ENCODE measurements around the gene WBP1L.
"Not testable (repeated sequence)": the region's sequence is repeated elsewhere in the genome, so short reads cannot be mapped to it uniquely, and the experiment has no call there.

Gene WBP1L

DNA sequence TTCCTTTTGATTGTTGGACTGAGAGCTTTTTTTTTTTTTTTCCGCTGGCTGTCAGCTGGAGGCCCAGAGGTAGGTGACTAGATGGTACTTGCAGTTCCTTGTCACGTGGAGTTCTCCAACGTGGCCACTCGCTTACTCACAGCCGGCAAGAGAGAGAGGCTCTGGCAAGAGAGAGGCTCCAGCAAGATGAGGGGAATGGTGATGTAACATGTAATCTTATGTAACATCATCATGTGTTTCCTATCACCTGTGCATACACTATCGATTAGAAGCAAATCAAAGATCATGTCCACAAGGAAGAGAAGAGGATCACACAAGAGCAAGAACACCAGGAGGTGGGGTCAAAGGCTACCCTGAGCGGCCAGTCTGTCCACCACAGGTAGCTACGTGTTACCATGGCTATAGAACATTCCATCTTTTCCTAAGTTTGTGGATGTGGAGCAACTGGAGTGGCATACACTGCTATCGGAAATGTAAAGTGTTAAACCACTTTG is 106.3 kb downstream of the WBP1L start:
- DNase-seq: no peak

GRCh38 chr10:102853237-102853636 is 109.5 kb downstream of the WBP1L start:
- not testable (repeated sequence) for DNase-seq

- not testable (repeated sequence) for DNase-seq
These were observed 112.1 kb downstream of the WBP1L start for GRCh38 chr10:102855731-102856436.

DNA sequence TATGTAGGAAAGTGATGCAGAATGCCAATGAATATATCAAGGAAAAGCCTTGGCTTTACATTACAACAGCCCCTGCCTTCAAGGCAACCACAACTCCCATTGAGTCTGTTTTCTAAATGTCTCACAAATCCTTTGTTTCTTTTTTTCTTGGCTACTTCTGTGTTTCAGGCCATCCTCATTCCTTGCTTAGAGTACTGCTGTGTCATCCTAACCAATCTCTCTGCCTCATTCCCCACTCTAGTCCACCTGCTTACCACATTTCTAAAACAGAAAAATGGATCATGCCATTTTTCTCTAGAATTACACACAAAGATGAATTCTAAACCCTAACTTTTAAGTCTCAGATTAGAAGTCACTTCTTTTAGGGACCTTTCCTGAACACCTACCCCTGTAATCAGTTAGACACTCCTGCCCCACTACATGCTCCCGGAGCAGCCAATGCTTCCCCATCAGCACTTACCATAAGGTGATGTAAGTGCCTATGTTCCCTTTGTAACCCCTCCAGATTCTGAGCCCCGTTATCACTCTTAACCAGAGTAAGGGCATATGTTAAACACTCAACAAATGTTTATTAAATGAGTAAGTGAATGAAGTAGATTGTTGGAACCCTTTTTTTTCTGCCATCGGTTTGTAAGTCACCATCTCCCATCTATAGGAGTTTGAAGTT is 113.1 kb downstream of the WBP1L start:
- DNase-seq: no peak

GRCh38 chr10:102859911-102860310 is 116.2 kb downstream of the WBP1L start:
- DNase-seq: no peak

- no peak for DNase-seq
These were observed 119.9 kb downstream of the WBP1L start for GRCh38 chr10:102863660-102864059.

DNA sequence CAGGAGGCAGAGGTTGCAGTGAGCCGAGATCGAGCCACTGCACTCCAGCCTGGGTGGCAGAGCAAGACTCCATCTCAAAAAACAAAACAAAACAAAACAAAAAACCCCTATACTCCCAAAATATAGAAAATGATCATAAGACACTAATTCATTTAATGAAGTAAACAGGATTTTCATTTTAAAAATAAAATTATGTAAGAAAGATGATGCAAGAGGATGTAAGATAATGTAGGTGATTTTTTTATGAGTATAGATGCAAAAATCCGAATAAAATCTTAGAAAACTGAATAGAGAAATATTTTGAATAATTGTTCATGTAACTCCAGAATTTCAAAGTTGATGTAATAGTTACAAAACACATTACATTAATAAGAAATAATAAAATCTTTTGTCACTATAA is 121.9 kb downstream of the WBP1L start:
- DNase-seq: no peak

Measured in activated naive CD4-positive, alpha-beta T cell treated with Interleukin-2 at 50 U/mL for 16 hours (primary cell).